Ramos (cell line): ENCODE results near the gene MORC2.

Experiments used
- in situ Hi-C: fragments of 300-500 bp; cut with MboI; formaldehyde crosslinking; loops from one replicate; pipeline ENCODE4 v1.14.3; 2022; ENCODE audit warnings: low sequenced_read_pairs; ENCODE audit not compliant: unreplicated experiment

The MORC2 gene

GRCh38 chr22:30890686-30891442 is 77.7 kb downstream of the MORC2 start:
- in situ Hi-C loops, result no loop called here

GRCh38 chr22:30889996-30890480 is 78.5 kb downstream of the MORC2 start:
- in situ Hi-C loops, result no loop called here

GRCh38 chr22:30889268-30889995 is 79.1 kb downstream of the MORC2 start:
- in situ Hi-C loops, result no loop called here

DNA sequence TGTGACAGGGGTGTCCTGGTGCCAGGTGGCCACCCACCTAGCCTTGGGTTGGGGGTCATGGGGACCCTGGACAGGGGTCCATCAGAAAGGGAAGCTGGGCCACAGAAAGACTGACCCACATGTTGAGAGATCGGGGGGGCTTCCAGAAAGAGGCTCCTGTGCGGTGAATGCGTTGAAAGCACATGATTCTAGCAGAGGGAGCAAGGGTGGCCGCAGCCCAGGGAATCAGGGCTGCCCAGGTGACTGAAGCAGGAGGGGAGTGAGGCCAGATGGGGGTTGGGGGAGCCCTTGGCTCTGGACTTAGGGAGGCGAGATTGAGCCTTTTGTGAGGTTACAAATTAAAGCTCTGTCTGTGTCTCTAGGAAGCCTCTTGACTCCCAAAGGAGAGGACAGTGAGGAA is 80.7 kb downstream of the MORC2 start:
- in situ Hi-C loops, result no loop called here

GRCh38 chr22:30887453-30887852 is 81.1 kb downstream of the MORC2 start:
- in situ Hi-C loops, result no loop called here

DNA sequence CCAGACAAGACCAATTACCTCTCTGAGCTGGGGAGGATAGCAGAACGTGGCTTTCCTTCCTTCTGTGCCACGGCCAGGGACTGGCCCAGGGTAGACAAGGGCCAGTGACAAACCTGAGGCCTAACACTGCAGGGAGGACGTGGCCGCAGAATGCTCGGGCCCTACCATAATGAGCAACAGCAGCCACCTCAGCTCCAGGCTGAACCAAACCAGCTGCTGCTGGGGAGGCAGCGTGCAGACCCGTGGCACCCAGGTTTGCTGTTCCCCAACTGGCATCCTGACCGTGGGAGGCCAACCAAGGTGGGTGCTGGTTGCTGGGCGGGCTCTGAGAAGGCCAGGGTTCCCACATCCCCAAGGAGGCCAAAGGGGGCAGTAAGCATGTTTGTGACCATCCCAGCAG is 83.0 kb downstream of the MORC2 start:
- in situ Hi-C loops, result no loop called here

DNA sequence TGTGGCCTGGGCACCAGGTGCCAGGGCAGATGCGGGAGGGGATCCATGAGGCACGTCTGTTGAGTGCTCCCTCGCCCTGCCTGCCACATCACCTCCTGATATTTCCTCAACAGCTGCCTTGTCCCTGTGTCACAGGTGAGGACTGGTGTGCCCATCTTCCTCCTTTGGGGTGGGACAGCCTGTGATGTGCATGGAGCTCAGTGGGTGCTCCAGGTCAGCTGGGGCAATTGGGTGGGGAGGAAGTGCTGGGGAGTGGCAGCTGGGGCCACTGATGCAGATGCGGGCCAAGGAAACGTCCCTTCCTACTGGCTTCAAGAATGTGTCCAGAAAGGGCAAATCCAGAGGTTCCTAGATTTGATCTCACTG is 83.6 kb downstream of the MORC2 start:
- in situ Hi-C loops, result no loop called here

DNA sequence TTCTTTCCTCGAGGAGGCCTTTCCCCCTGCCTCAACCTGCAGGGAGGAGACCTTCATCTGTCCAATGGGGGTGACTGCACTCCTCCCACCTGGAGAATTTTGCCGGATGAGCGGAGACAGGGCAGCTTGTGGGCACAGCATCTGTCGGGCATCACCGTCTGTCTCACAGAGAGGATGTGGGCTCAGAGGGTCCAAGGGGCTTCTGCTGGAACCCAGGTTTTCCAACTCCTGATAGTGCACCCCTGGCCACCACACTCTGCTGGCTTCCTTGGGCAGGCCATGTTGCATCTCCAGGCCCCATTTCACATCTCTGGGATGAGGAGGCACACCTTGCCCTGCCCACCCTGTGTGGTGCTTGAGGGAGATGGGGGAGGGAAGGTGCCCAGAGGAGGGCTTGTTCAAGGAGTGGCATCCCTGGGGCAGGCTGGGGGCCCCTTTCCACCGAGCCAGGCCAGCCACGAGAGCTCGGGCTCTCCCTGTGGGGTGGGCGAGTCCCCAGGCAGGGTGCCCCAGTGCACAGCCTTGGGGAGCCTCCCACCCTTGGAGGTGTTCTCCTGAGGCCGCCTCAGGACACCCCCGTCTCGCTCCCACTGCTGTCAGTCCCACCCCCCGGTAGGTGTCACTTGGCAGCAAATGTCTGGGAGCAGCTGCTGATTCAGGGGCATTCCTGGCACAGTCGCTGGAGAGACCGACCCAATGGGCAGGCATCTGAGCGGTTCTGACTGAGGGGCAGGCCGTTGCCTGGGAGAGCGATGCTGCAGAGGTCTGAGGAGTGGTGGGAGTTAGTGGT is 84.2 kb downstream of the MORC2 start:
- in situ Hi-C loops, result no loop called here

- in situ Hi-C loops, result no loop called here
These were observed 84.9 kb downstream of the MORC2 start for GRCh38 chr22:30883586-30884145.

DNA sequence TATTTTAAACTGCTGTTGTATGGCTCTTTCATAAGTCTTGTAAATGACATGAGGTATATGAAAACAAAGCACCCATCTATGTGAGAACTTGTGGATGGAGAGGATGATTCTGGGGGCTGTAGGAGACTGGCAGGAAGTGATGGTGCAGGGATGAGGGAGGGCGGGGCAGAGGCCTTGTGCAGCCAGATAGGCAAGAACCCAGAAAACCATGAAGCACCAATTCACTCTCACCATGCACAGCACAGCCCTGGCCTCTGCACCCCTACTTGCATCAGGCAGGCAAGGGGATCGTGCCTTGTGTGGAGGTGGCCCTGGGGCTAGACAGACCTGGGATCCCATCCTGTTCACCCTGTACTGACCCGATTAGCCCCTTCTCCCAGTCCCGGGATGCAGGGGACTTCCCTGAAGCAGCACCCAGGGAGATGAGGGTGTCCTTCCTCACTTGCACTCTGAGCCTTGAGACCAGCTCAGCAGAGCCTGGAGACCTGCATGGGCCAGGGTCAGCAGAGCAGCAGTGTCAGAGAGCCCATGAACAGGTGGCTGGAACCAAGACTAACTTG is 85.5 kb downstream of the MORC2 start:
- in situ Hi-C loops, result no loop called here

DNA sequence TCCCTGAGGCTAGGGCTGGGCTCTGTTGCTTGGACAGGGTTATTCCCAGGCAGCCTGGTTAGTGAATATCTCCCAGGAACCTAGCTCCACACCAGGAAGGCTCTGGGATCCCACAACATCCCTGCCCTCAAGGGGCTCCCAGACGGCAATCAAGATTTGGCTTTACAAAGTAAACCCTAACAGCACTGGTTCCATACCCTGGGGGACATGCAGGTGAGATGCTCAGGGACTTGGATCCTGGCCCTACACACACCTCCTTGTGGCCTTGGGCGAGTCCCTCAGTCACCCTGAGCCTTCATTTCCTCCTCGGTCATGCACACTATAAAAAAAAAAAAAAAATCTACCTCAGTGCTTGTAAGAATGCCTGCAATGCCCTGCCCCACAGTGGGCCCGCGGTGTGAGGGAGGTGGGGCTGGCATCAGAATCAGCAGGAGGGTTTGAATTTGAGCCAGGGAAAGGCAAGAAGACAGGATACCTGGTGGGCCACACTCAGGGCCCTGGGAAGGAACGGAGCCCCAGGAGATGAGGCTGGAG is 86.3 kb downstream of the MORC2 start:
- in situ Hi-C loops, result no loop called here

GRCh38 chr22:30881361-30882183 is 87.0 kb downstream of the MORC2 start:
- in situ Hi-C loops, result no loop called here

- in situ Hi-C loops, result no loop called here
These were observed 87.7 kb downstream of the MORC2 start for GRCh38 chr22:30880847-30881246.

GRCh38 chr22:30880181-30880601 is 88.4 kb downstream of the MORC2 start:
- in situ Hi-C loops, result no loop called here

DNA sequence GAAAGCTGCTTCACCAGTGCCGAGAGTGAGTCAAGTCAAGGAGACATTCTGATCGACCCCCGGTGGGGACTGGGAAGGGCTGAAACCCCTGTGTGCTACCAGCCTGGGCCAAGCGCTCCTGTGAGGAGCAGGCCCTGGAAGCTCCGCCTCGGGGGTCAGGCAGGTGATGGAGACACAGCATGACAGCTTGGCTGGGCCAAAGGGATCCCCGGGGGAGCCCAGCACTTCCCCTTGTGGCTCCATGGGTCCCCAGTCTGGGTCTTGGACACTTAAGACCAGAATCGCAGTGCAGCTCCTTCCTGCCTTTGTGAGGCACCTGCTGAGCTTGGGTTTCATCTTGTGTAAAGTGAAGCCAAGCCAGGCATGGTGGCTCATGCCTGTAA is 89.2 kb downstream of the MORC2 start:
- in situ Hi-C loops, result no loop called here

DNA sequence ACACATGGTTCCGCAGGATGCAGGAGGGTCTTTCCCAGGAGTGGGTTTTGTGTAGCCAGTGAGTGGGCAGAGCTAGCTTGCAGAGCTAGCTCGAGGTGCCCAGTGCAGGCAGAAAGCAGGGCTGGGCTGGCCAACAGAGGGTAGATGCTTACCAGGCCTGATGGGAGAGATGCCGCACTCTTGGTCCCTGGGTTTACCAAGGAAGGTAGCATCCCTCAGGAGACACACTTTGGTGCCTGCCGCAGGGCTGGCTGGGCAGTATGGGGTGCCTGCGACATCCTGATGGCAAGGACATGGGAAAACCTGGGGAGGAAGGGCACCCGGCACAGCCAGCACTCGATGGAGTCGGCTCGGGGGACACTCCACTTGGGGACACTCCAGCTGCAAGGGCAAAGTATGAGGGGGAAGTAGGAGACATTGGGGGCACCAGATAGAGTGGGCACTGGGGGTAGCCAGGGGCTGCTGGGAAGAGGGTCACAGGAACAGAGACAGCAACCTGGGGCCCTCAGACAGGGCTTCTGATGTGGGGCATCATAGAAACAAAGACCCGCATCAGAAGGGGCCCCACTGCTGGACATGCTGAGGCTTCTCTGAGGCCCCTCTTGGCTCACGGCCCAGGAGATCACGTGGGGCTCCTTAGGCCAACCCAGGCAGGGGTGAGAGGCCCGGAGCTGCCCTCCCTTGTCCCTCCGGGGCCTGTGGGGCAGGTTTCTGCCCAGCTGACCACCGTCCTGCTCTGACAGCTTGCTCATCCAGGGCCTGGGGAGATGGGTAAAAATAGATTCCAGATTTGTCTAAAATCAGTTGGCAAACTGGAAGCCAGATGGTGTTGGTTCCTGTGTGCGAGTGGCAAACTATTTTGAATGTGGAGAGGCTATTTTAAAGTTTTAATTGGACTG is 89.8 kb downstream of the MORC2 start:
- in situ Hi-C loops, result no loop called here

DNA sequence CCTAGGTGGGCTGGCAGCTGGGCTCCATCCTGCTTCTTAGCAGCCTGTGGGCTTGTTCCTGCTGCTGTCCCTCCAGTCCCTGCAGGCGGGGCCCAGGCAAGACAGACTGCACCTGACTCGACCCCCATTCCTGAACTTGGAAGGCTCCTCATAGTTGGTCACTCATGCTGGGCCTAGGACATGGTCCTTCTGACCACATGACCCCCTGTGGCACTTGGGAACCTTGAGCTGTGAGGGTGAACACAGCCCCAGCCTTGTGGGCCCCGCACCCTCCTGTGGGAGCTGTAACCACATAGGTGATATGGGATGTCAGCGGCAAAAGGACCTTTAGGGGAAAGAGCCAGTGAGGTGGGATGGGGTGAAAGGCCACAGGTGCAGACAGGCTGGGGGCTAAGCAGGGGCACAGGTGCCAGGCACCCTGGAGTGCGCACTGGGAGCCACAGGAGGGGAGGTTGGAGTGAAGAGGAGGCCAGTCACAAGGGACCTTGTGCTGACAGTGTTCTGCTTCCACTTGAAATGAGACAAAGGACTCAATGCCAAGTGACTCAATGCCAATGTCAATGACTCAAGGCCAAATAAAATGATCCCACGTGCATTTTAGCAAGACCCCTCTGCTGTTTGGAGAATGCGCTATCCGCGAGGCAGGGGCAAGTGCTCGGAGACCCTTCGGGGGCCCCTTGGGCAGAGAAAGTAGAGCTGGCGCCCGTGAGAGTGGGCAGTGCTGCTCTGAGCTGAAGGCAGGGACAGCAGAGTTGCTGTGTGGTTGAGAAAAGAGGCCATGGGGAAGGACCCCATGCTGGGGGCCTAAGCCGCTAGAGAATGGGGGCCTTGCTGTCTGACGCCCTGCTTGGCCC is 90.7 kb downstream of the MORC2 start:
- in situ Hi-C loops, result no loop called here
